ENCODE results near the gene EIF3A.
"Not testable (repeated sequence)": the region's sequence is repeated elsewhere in the genome, so short reads cannot be mapped to it uniquely, and the experiment has no call there.

The EIF3A gene

GRCh38 chr10:119101366-119102098, 20.9 kb upstream of the EIF3A start:
- no peak for DNase-seq

GRCh38 chr10:119100434-119101238, 20.0 kb upstream of the EIF3A start:
- DNase-seq: no peak

DNA sequence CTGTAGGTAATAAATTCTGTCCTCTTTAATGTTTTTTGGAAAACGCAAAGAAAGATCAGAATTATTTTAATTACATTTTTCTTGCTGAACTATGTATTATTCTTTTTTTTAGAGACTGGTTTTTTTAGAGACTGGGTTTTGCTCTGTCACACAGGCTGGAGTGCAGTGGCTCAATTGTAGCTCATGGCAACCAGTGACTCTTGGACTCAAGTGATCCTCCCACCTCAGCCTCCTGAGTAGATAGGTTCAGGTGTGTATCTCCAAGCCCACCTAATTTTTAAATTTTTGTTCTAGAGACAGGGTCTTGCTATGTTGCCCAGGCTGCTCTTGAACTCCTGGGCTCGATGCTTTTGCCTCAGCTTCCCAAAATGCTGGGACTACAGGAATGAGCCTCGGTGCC, 18.0 kb upstream of the EIF3A start:
- DNase-seq: no peak

DNA sequence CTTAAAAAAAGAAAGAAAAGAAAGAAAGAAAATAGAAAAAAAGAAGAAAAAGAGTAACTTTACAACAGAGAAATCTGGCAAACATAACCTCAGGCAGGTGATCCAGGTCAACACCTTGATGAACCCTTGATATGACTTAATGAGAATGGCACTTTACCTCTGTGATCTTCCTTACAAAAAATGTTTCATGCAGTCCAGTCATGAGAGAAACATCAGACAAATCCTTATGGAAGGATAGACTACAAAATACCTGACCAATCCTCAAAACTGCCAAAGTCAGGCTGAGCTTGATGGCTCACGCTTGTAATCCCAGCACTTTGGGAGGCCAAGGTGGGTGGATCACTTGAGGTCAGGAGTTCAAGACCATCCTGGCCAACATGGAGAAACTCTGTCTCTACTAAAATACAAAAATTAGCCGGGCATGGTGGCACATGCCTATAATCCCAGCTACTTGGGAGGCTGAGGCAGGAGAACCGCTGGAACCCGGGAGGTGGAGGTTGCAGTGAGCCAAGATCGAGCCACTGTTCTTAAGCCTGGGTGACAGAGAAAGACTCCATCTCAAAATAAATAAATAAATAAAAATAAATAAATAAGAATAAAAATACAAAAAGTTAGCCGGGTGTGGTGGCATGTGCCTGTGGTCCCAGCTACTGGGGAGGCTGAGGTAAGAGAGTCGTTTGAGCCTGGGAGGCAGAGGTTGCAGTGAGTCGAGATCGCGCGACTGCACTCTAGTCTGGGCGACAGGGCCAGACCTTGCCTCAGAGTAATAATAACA, 16.2 kb upstream of the EIF3A start:
- DNase-seq: not testable (repeated sequence)

DNA sequence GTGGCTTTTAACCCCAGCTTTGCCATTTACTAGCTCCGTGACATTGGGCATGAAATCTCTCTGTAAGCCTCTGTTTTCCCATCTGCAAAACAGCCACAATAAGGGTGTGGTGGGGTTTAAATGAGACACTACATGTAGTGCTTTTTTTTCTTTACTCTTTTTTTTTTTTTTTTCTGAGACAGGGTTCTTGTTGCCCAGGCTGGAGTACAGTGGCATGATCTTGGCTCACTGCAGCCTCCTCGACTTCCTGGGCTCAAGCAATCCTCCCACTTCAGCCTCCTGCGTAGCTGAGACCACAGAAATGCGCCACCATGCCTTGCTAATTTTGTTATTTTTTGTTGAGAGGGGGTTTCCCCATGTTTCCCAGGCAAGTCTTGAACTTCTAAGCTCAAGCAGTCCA, 15.0 kb upstream of the EIF3A start:
- no peak for DNase-seq

GRCh38 chr10:119090968-119091367, 10.4 kb upstream of the EIF3A start:
- DNase-seq: peak; percentile 40

DNA sequence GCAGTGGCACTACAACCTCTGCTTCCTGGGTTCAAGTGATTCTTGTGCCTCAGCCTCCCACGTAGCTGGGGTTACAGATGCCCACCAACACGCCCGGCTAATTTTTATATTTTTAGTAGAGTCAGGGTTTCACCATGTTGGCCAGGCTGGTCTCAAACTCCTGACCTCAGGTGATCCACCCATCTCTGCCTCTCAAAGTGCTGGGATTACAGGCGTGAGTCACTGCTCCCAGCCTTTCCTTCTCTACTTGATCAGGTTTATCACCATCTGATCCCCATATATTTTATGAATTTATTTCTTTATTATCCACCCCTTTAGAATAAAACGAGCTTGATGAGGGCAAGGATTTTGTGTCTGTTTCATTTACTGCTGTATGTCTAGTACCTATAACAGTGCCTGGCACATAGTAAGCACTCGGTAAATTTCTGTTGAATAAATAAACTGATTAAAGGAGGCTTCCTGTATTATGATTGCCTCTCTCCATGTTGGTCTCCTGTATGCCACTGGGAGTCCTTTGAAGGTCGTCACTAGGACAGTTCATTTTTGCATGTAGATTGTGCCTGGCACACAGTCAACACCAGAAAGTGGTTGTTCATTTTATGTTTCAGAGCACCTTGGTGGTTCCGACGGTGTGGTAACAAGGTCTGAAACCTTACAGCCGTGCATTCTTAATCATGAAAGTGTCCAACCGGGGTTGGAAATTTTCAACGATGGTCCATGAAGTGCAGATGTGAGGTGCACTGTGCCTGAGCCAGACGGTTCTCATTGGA, 9.6 kb upstream of the EIF3A start:
- DNase-seq: peak; percentile 57

DNA sequence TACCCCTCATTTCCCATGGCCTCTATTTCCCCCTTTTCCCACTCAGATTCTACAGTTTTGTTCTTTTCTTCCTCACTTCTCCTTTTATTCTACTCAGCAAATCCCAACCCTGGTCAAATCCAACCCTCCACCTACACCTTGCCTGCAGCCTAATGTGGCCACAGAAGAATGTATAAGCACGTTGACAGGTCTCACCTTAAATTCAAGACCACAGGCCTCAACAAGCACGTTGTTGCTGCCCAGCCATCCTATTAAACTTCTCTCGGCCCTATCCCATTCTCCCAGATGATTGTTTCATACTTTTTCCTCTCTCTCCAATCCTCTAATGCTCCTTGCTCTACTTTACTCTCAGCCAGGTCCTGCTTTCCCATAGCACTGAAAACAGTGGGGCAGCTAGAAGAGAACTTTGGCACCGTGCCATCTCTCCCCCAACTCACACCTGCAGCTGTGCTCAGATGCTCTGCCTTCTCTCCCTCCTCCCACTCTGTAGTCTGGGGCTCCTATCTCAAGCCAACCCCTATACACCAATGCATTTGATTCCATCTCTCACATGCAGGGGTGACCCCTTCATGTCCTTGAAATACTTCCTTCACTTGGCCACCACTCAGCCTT, 6.8 kb upstream of the EIF3A start:
- no peak for DNase-seq

DNA sequence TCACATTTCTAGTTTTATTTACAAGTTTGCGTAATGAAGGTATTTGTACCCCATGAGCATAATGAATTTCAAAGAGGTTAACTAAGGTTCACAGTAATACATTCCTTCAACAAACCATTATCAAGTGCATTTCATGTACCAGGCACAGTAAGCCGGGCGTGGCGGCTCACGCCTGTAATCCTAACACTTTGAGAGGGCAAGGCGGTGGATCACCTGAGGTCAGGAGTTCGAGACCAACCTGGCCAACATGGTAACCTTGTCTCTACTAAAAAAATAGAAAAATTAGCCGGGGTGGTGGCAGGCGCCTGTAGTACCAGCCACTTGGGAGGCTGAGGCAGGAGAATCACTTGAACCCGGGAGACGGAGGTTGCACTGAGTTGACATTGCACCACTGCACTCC, 4.3 kb upstream of the EIF3A start:
- no peak for DNase-seq

GRCh38 chr10:119079599-119080520, 757 bp downstream of the EIF3A start:
- peak; percentile 80 for DNase-seq

GRCh38 chr10:119078422-119079179, 2.0 kb downstream of the EIF3A start:
- peak; percentile 15 for DNase-seq

GRCh38 chr10:119073584-119073983, 7.0 kb downstream of the EIF3A start:
- no peak for DNase-seq

- no peak for DNase-seq
Observed at GRCh38 chr10:119070395-119071165, 10.0 kb downstream of the EIF3A start.

DNA sequence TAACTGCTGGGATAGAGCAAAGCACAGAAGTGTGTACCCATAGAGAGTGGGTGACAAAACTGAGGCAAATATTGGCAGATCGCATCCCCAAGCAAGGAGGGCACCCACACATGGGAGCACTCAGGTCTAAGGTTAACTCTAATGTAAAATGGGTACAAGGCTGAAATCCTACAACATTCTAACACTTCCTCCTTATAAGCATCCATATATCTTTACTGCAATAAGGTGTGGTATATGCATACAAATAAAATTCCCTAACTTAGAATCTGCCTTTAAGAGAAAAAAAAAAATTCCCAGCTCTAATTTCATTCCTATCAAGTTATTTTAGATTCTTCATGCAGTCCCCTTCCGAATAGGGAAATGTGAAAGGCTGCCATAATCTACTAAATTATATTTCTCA, 18.7 kb downstream of the EIF3A start:
- DNase-seq: no peak

- DNase-seq: no peak
Observed at GRCh38 chr10:119061352-119061751, 19.3 kb downstream of the EIF3A start.

GRCh38 chr10:119060107-119060506, 20.5 kb downstream of the EIF3A start:
- DNase-seq: no peak

DNA sequence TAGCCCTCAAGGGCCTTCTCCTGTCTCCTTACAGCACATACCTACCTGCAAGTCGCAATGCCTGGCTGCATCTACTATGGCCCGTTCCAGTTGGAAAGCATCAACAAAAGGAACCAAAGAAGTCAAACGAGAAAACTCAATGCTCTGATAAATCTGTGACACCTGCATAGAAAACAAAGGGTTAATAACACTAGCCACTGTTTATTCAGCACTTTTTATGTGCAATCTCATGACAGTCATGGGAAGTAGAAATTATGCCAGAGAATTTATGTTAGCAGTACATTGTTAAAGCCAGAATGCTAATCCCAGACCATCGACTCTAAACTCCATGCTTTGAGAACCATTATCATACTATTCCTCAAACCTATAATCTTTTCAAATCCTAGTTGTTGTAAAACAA, 21.1 kb downstream of the EIF3A start:
- DNase-seq: no peak

DNA sequence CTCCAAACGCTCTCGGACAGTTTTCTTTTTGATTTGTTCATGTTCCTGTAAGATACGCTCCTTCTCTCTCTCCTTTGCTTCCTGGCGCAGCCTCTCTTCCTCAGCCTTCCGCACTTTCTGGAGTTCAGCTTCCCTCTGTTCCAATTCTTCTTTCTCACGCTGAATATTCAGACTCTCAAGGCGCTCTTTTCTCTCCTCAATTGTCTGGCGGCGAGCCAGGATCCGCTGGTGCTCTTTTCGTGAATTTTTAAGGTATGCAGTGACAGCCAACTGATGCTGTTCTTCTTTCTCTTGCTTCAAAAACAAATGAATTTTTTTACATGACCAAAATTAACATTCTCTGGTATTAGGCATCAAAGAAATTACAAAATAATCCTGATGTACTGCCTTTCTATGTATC, 22.6 kb downstream of the EIF3A start:
- DNase-seq: no peak

- DNase-seq: no peak
Observed at GRCh38 chr10:119055472-119055871, 25.1 kb downstream of the EIF3A start.

- no peak for DNase-seq
Observed at GRCh38 chr10:119051775-119052174, 28.8 kb downstream of the EIF3A start.
